HG02885 (cell line): ENCODE measurements around the gene PPP2R2C.

Experiments
- ATAC-seq: cut with Tn5 transposase; IDR thresholded peaks from one replicate; pipeline ENCODE4 v1.9.1; 2021; ENCODE audit warnings: mild to moderate bottlenecking; ENCODE audit not compliant: unreplicated experiment, poor library complexity

Gene PPP2R2C

DNA sequence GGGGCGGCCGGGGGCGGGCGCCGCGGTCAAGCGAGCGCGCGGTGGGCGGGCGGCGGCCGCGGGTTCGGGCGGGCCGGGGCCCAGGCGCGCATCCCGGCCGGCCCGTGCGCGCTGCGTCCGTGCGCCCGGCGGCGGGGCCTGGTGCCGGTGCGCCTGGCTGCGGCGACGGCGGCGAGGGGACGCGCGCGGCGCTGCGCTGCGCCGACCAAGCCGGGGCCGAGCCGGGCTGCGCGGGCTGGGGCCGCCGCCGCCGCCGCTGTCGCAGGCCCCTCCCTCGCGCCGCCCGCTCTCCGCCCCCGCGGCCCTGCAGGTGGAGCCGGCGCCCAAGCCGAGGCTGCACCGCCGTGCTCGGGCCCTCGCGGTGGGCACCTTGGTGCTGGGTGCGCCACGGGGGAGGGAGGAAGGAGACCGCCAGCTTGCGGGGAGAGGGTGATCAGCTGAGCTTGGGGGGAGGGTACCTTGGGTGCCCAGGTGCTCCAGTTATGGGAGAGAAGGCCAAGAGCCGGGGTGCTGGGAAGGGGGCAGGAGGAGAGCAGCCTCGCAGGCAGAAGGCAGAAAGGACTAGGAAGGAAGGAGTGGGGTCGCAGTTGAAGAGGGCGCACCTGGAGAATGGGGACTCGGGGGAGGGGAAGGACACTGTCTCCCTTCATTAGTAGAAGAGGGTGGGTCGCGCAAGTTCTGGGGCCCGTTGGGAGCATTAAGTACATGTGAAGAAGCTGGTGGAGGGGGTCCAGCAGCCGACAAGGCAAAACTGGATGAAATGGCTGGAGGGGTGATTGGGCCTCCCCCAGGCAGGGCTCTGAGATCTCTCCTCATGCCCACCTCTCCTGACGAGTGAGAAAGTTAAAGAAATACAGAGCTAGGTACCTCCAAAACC is at the start of gene PPP2R2C:
TSS of gene PPP2R2C (minus strand) at position 228 of the 877 bp plus-strand sequence. CDS start 385 bp downstream, outside the sequence.
- no peak for ATAC-seq

DNA sequence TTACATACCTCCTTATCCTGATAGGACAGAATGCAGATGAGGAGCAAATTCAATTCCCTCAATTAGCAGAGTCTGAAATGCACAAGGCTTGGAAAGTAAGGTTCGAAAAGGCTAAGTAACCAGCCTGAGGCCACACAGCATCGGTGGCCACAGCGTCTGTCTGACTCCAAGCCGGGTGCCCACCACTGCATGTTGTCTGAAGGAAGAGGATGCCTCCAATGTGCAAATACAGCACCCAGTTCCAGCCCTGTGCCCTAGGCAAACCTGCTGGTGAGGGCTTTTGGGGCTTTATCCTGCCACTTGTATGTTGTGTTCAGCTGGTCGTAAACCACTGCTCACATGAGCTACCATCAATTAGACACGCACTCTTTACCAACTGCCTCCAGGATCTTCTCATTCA is 48.6 kb upstream of the PPP2R2C start:
- no peak for ATAC-seq

DNA sequence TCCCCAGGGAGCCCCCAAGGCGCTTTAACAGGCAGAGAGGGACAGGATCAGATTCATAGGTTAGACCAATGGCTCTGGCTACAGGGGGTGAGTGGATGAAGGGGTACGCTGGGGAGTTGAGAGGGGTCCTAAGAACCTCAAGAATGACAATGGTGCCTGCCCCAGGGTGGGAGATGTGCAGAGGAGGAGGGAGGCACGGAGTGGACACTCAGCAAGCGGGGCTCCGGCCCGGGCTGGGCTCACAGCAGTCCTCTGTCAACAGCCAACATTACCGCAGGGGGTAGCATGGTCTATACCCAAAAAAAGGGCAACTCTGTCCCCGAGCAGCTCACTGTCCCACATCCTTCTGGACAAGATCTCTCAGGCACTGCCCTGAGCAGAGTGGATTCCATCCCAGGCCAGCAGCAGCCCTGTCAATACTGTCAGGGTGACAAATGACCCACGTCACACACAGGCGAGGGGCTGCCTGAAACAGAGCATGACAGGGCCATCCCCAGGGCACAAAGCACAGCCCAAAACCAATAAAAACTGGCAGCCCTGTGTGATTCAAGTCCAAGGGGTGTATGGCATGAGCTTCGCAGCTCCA is 47.7 kb upstream of the PPP2R2C start:
- no peak for ATAC-seq

DNA sequence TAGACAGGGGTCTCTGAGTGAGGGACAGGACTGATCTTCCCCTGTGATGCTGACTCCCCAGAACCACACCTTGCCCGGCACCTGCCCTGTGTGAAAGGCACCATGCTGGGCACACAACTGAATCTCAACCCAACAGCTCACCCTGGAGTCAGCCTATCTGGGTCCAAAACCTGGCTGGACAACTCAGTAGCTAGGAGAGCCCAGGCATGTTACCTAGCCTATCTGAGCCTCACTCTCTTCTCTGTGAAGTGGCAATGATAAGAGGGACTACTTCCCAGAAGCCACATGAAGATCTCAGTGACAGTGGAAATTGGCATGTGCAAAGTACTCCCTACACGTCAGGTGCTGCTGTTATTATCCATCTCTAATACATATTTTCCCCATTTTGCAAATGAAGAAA is 44.8 kb upstream of the PPP2R2C start:
- no peak for ATAC-seq

DNA sequence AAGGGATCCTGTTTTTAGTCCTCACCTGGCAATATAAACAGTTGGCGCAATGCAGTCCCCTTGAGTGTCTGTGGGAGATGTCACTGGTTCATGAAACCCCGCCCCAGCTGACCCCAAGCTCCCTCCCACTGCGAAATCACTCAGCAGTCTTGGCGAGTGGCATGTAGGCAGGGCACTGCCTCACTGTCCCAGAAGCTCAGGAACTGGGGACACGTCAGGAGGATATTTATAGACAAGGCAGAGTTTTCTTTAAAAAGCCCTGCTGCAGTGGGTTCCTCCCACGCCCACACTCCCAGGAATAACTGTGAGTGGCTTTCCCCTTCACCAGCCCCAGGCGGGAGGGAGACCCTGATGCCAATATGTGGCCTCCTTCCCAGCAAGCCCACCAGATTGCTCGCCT is 44.3 kb upstream of the PPP2R2C start:
- no peak for ATAC-seq

DNA sequence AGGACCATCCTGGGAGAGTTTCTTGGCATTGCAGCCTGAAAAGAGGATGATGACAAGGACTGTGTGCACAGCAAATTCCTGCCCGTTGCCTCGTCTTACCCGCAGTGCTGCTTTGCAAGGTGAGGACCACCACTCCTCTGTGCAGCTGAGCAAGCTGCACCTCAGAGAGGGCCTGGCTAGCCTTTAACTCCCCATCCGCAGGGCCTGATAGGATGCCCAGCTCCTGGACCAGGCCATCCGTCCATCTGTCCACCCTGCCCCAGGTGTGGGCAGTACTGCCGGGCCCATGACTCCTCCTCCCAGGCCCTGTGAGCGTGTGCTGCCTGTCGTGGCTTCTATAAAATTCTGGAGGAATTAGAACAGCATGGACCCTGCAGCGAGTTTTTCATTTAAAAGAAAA is 43.9 kb upstream of the PPP2R2C start:
- ATAC-seq, result no peak

DNA sequence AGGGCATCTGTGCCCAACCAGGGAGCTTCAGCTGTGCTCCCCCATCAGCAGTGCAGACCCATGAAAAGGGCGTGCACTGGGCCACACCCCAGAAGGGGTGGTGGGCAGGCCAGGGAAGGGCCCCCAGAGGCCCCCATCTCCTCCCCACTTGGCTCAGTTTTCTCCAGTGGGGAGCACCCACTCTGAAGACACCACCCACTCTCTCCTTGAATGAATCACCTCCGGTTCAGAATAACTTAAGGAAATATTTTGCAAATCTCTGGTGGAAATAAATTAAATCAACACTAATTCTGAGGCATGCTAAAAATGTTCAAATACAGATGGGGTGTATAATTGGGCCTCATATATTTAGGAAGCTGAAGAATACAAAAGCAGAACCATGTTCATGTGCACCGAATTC is 41.3 kb upstream of the PPP2R2C start:
- no peak for ATAC-seq

DNA sequence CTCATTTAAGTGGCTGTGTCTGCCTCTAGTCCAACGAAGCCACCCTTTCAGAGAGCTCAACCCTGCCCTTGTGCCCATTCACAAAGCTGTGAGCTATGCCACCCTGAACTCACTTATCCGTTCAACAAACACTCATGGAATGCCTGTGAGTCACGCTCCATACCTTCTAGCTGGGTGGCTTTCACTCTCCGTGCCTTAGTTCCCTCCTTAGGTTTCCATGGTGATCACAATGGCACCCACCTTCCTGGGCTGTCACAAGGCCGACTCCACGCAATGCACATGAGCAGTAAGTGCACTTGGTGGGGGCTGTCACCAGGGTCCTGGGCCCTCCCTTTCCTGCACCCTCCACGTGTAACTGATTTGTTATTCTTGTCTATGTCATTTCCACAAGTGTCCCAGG is 37.2 kb upstream of the PPP2R2C start:
- no peak for ATAC-seq

DNA sequence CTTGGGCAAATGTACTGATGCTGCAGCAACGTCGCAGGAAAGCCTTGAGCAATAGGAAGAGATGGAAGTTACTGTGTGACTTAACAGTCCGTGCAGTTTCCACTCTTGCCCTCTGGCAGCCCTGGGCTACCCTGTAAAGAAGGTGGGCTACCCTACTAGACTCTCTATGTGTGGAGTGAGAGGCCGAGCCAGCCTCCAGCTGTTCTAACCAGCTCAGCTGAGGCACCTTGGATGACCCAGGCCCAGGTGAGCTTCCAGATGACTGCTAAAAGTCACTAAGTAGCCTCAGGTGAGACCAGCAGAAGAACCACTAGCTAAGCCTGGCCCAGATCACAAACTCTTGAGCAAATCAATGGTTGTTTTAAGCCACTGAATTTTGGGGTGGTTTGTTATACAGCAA is 34.9 kb upstream of the PPP2R2C start:
- ATAC-seq, result no peak

DNA sequence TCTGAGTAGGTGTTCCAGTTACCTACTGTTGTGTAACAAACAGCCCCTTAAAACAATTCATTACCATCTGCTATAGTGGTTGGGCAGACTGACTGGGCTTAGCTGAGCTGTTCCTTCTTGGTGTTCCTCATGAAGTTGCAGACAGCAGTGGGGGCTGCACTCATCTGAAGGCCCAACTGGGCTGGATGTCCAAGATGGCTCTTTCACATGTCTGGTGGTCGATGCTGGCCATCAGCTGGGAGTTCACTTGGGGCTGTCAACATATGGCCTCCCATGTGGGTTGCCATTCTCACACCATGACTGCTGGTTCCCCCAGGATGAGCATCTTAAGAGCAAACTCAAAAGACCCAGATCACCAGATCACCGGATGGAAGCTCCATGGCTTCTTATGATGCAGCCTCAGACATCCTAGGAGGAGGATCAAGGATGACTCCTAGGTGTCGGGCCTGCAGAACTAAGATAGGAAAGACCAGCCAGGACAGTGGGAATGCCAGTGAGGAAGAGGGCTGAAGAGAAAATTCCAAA is 34.3 kb upstream of the PPP2R2C start:
- ATAC-seq, result no peak

DNA sequence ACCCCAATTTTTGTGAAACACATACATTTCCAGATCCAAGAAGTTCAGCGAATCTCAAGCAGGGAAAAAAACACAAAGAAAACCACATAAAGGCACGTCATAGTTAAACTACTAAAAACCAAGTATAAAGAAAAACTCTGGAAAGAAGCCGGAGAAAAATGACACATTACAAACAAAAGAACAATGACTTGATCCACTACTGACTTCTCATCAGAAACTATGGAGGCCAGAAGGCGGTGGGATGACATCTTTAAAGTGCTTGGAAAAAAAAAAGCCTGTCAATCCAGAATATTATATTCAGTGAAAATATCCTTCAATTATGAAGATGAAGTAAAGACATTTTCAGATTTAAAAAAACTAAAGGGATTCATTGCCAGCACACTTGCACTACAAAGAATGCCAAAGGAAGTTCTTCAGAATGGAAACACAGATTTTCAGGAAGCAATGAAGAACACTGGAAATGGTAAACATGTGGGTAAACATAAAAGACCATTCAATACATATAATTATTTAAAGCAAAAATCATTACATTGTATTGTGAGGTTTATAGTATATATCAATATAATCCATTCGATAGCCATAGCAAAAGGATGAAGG is 32.6 kb upstream of the PPP2R2C start:
- ATAC-seq, result no peak

DNA sequence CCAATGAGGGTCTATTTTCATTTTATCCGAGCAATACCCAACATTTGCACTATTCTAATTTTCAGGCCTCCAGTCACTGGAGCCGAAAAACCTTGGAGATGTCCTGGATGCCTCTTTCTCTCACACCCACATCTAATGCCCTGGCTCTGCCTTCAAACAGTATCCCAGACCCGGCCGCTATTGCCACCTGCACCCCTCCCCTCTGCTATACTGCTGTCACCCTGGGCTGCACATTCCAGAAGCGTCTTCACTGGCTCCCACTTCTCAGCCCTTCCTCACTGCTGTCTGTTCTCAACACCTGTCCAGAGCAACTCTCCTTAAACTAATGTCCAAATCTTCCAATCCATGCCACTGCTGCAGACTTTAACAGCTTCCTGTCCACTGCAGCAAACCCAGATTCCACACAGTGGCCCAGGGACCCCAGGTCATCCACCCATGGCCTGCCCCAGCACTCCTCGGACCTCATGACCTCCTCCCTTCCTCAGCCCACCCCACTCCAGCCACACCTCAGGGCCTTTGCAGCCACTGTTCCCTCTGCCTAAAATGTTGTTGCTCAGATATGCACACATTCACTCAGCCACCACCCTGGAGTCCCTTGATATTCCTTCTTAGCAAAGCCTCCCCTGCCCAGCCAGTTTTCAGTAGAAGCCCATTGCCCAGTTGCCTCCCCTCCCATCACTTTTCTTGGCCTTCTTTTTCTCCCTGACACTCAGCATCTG is 30.5 kb upstream of the PPP2R2C start:
- no peak for ATAC-seq

DNA sequence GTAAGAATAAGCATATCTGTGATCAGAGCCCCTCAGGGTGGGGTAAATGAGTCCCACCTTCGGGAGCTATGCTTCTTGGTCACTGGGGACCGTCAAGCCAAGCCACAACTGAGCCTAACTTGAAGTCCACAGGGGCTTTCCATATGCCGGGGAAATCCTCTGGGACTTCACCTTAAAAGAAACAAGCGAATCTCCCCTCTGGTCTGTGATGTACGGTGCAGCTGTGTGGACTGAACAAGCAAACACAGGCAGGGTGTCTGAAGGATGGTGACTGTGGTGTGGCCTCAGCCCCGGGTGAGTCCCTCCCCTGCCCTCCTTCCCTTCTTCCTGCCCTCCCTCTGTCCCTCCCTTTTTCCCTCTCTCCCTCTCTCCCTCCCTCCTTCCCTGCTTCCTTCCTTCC is 29.7 kb upstream of the PPP2R2C start:
- no peak for ATAC-seq

DNA sequence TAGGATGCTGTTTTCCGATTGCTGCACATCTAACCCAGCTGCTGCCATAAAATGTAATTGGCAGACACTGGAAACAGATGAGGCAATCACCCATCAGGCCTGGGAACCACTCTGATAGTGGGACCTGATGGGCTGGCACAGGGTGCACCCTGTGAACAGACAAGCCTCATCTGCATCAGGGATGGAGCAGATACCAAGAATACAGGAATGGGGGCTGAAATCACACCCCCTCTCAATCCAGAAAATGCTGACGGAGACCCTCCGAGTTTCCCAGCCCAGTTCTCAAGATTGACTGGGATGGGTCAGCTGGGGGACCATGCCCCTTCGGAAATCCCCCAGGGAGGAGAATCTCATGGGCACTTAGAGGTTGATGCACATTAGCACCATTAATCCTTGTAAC is 28.8 kb upstream of the PPP2R2C start:
- no peak for ATAC-seq

DNA sequence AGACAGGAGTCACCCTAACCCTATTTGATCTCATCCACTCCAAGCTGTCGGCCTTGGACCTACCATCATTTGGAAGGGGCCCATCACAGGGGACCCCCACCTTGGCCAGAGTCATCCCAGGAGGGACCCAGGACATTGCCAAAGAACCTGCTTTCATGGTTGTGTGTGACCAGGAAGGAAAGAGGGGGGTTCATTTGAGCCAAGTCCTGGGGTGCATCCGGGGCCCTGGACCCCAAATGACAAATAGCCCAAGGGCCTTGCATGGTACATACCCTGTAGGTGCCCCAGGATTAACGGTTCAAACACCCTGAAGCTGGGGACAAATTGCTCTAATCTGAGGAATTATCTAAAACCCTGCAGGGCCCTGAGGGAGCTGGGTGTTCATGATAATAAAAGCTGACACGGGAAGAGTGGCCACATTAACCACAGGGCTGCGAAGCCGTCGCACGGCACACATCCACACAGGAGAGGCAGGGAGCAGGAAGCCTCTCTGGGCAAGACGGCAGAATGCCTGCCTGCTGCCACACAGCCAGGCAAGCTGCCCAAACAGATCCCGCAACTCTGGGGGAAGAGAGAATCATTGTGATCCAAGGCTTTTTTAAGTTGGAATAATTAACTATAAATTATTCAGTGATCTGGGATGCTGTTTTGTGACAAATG is 28.2 kb upstream of the PPP2R2C start:
- no peak for ATAC-seq

DNA sequence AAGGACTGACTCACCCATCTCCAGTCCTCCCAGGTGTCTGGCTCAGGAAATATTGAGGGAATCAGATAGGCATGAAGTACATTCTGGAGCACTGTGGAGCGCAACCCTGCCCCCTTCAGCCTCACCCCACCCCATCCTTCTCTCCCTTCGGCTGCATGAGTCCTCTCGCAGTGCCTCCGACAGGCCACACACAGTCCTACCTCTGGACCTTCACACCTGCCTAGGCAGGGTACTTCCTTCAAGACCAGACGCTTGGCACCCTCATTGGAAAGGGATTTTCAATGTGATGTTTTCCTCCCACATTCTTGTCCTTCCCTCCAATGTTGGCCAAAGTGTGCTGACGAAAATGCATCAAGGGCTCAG is 26.8 kb upstream of the PPP2R2C start:
- no peak for ATAC-seq

DNA sequence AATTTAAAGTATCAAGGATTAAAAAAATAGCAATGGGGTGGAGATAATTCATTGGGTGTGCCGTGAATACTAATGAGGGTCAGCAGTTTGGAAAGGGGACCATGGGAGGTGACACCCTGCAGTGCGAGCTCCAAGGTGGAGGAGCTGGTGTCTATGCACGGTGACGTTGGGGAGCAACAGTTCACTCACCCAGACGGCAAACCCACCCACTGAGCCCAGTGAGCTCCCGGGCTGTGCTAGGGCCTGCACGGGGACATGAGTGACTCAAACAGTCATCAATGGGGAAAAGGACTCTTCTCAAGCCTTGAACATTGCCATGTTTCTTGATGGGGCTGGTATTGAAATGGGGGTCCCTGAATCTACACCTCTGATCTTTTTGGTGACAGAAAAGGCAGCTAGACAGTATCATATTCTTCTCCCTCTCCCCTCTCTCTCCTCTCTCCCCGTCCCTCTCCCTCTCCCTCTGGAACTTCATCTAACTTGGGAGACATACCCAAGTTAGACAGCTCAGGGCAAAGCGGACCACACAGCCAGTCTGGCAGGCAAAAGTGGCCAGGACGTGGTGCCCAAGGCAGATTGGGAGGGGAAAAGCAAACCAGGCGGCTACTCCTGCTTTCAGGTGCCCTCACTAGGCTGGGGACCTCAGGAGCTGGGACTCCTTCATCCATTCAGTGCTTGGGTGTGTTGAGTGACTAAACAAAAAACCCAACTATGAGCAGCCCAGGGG is 26.3 kb upstream of the PPP2R2C start:
- no peak for ATAC-seq

DNA sequence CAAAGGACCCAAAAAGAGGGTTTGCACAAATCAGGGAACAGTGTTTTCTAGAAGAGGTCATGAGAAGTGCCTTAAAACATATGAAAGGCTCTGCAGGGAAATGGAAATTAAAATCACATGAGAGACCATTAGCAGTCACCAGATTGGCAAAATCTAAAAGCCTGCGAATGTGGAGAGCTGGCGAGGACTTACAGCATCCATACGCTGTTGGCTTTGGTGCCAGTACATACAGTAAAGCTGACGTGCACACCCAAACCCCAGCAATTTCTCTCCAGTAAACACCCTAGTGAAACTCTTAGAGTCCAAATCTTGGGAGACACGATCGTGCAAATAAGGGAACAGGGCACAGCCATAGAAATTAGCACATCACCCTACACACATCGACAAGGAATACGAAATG is 25.4 kb upstream of the PPP2R2C start:
- no peak for ATAC-seq

DNA sequence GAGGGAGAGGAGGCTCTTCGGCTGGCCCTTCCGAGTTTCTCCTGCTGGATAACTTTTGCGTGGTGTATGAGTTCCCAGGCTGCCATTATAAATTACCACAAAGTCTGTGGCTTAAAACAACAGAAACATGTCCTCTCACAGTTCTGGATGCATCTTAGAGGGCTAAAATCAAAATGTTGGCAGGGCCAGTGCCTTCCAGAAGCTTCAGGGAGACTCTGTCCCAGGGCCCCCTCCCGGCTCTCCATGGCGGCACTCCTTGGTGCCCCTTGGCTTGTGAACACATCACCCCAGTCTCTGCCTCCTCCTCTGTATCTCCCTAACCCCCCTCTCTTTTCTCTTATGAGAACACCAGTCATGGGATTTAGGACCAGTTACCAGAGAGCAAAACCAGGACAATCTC is 23.3 kb upstream of the PPP2R2C start:
- ATAC-seq, result no peak

DNA sequence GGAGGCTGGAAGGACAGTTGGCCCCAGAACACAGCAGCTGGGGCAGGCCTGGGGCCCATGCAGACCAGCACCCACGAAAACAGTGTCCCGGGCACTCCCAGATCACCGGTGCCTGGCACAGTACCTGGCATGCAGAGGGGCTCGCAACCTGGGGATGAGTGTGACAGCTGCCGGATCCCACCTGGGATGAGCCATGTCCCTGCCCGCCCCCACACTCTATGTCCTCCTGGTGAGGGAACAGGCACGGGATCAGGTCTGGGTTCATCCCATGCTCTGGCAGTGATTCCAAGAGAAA is 22.8 kb upstream of the PPP2R2C start:
- ATAC-seq, result no peak
